Measurements from ENCODE around the gene MKNK2.
A peak's percentile ranks its signal among the peaks of the same experiment; 100 is the strongest.
"Not testable (repeated sequence)": the region's sequence is repeated elsewhere in the genome, so short reads cannot be mapped to it uniquely, and the experiment has no call there.

The MKNK2 gene

GRCh38 chr19:2096480-2097202 lies 45.6 kb upstream of the MKNK2 start, which contains the start of gene IZUMO4:
Gene IZUMO4, plus strand, starts transcription at chr19:2096915. Its CDS starts 31 bp downstream, at chr19:2096946.
- TF ChIP-seq ZNF274 (IDR thresholded peaks at IDR 0.05; ENCODE audit: low read depth, low read length) (no peak), SUZ12 (IDR thresholded peaks at IDR 0.05; ENCODE audit: extremely low read depth, insufficient read depth, insufficient read length) (no peak), YY1 (IDR thresholded peaks at IDR 0.05; ENCODE audit: insufficient read depth, insufficient read length) (no peak)
- H3K9ac ChIP-seq (ENCODE audit: insufficient read length, low read depth) = peak within 1 kb of the TSS; percentile 76
- H3K4me3 ChIP-seq (ENCODE audit: insufficient read length, low read depth) = peak within 1 kb of the TSS; percentile 62
- H3K36me3 ChIP-seq (ENCODE audit: insufficient read depth, insufficient read length, low read length) = peaks cover 46% of the 10 kb centered on the region
- H3K27me3 ChIP-seq (ENCODE audit: insufficient read depth, insufficient read length) = no peaks in the 10 kb centered on the region
- peaks cover 14% of the 10 kb centered on the region for H3K4me1 ChIP-seq (ENCODE audit: insufficient read depth, insufficient read length)
- no peaks in the 10 kb centered on the region for H3K9me3 ChIP-seq (ENCODE audit: insufficient read depth, low read length)
- peak; percentile 92 for DNase-seq (ENCODE audit: low read depth, low spot score)

- H3K4me1 ChIP-seq (ENCODE audit: insufficient read depth, insufficient read length) = peaks cover 14% of the 10 kb centered on the region
- DNase-seq (ENCODE audit: low read depth, low spot score) = no peak
- H3K9ac ChIP-seq (ENCODE audit: insufficient read length, low read depth) = peak within 1 kb of the TSS; percentile 76
- TF ChIP-seq YY1 (IDR thresholded peaks at IDR 0.05; ENCODE audit: insufficient read depth, insufficient read length) (no peak), SUZ12 (IDR thresholded peaks at IDR 0.05; ENCODE audit: extremely low read depth, insufficient read depth, insufficient read length) (no peak), ZNF274 (IDR thresholded peaks at IDR 0.05; ENCODE audit: low read depth, low read length) (no peak)
- no peaks in the 10 kb centered on the region for H3K27me3 ChIP-seq (ENCODE audit: insufficient read depth, insufficient read length)
- peak within 1 kb of the TSS; percentile 62 for H3K4me3 ChIP-seq (ENCODE audit: insufficient read length, low read depth)
- H3K9me3 ChIP-seq (ENCODE audit: insufficient read depth, low read length) = no peaks in the 10 kb centered on the region
- H3K36me3 ChIP-seq (ENCODE audit: insufficient read depth, insufficient read length, low read length) = peaks cover 40% of the 10 kb centered on the region
These were observed 45.0 kb upstream of the MKNK2 start, which contains the start of gene MOB3A for GRCh38 chr19:2096034-2096479. Gene MOB3A, minus strand, starts transcription at chr19:2096326. Its CDS starts 17,766 bp downstream, at chr19:2078560.

- Histone ChIP-seq H3K4me1 (ENCODE audit: insufficient read depth, insufficient read length) (peaks cover 17% of the 10 kb centered on the region), H3K36me3 (ENCODE audit: insufficient read depth, insufficient read length, low read length) (peaks cover 12% of the 10 kb centered on the region)
- H3K27me3 ChIP-seq (ENCODE audit: insufficient read depth, insufficient read length); H3K9me3 ChIP-seq (ENCODE audit: insufficient read depth, low read length); DNase-seq (ENCODE audit: low read depth, low spot score); H3K9ac ChIP-seq (ENCODE audit: insufficient read length, low read depth); H3K4me3 ChIP-seq (ENCODE audit: insufficient read length, low read depth): not testable (repeated sequence)
These were observed 41.0 kb upstream of the MKNK2 start for GRCh38 chr19:2091926-2092525.

- TF ChIP-seq SUZ12 (IDR thresholded peaks at IDR 0.05; ENCODE audit: extremely low read depth, insufficient read depth, insufficient read length) (no peak), ZNF274 (IDR thresholded peaks at IDR 0.05; ENCODE audit: low read depth, low read length) (no peak), YY1 (IDR thresholded peaks at IDR 0.05; ENCODE audit: insufficient read depth, insufficient read length) (no peak)
- Histone ChIP-seq H3K9ac (ENCODE audit: insufficient read length, low read depth) (peak overlapping the region; percentile 39), H3K27me3 (ENCODE audit: insufficient read depth, insufficient read length) (no peaks in the 10 kb centered on the region), H3K4me3 (ENCODE audit: insufficient read length, low read depth) (no peak overlapping the region), H3K9me3 (ENCODE audit: insufficient read depth, low read length) (no peaks in the 10 kb centered on the region), H3K36me3 (ENCODE audit: insufficient read depth, insufficient read length, low read length) (peaks cover 17% of the 10 kb centered on the region), H3K4me1 (ENCODE audit: insufficient read depth, insufficient read length) (peaks cover 16% of the 10 kb centered on the region)
- no peak for DNase-seq (ENCODE audit: low read depth, low spot score)
These were observed 38.6 kb upstream of the MKNK2 start for GRCh38 chr19:2089727-2090053.

- Histone ChIP-seq H3K4me3 (ENCODE audit: insufficient read length, low read depth) (no peak overlapping the region), H3K9ac (ENCODE audit: insufficient read length, low read depth) (peak overlapping the region; percentile 39), H3K36me3 (ENCODE audit: insufficient read depth, insufficient read length, low read length) (peaks cover 18% of the 10 kb centered on the region), H3K9me3 (ENCODE audit: insufficient read depth, low read length) (no peaks in the 10 kb centered on the region), H3K4me1 (ENCODE audit: insufficient read depth, insufficient read length) (peaks cover 16% of the 10 kb centered on the region), H3K27me3 (ENCODE audit: insufficient read depth, insufficient read length) (no peaks in the 10 kb centered on the region)
- TF ChIP-seq SUZ12 (IDR thresholded peaks at IDR 0.05; ENCODE audit: extremely low read depth, insufficient read depth, insufficient read length) = no peak
- TF ChIP-seq YY1 (IDR thresholded peaks at IDR 0.05; ENCODE audit: insufficient read depth, insufficient read length) = no peak
- no peak for TF ChIP-seq ZNF274 (IDR thresholded peaks at IDR 0.05; ENCODE audit: low read depth, low read length)
- no peak for DNase-seq (ENCODE audit: low read depth, low spot score)
These were observed 38.1 kb upstream of the MKNK2 start for GRCh38 chr19:2089001-2089711.

- no peak for DNase-seq (ENCODE audit: low read depth, low spot score)
- no peak overlapping the region for H3K9ac ChIP-seq (ENCODE audit: insufficient read length, low read depth)
- no peaks in the 10 kb centered on the region for H3K9me3 ChIP-seq (ENCODE audit: insufficient read depth, low read length)
- H3K27me3 ChIP-seq (ENCODE audit: insufficient read depth, insufficient read length) = no peaks in the 10 kb centered on the region
- H3K36me3 ChIP-seq (ENCODE audit: insufficient read depth, insufficient read length, low read length) = peaks cover 13% of the 10 kb centered on the region
- no peak for TF ChIP-seq ZNF274 (IDR thresholded peaks at IDR 0.05; ENCODE audit: low read depth, low read length)
- TF ChIP-seq YY1 (IDR thresholded peaks at IDR 0.05; ENCODE audit: insufficient read depth, insufficient read length) = no peak
- TF ChIP-seq SUZ12 (IDR thresholded peaks at IDR 0.05; ENCODE audit: extremely low read depth, insufficient read depth, insufficient read length) = no peak
- H3K4me1 ChIP-seq (ENCODE audit: insufficient read depth, insufficient read length) = peaks cover 19% of the 10 kb centered on the region
- no peak overlapping the region for H3K4me3 ChIP-seq (ENCODE audit: insufficient read length, low read depth)
These were observed 36.6 kb upstream of the MKNK2 start for GRCh38 chr19:2087621-2088100.

GRCh38 chr19:2086695-2087620 lies 35.9 kb upstream of the MKNK2 start:
- H3K4me3 ChIP-seq (ENCODE audit: insufficient read length, low read depth); DNase-seq (ENCODE audit: low read depth, low spot score); H3K9ac ChIP-seq (ENCODE audit: insufficient read length, low read depth); H3K9me3 ChIP-seq (ENCODE audit: insufficient read depth, low read length); H3K27me3 ChIP-seq (ENCODE audit: insufficient read depth, insufficient read length): not testable (repeated sequence)
- Histone ChIP-seq H3K4me1 (ENCODE audit: insufficient read depth, insufficient read length) (peaks cover 19% of the 10 kb centered on the region), H3K36me3 (ENCODE audit: insufficient read depth, insufficient read length, low read length) (peaks cover 19% of the 10 kb centered on the region)

Data from NT2/D1 (cell line).